ENCODE data around the gene SMAD3. TPM values are rescaled to one million over a fixed set of nuclear protein-coding genes. Genes with fewer than 3 reads are reported as not detected.

The SMAD3 gene
- total and polyA plus RNA-seq, 10 of the 15 experiments (the other 5 are each of a cell fraction or from before 2014, with no cell fraction given) = 5.6 to 43.2 (median 16.0) TPM

DNA sequence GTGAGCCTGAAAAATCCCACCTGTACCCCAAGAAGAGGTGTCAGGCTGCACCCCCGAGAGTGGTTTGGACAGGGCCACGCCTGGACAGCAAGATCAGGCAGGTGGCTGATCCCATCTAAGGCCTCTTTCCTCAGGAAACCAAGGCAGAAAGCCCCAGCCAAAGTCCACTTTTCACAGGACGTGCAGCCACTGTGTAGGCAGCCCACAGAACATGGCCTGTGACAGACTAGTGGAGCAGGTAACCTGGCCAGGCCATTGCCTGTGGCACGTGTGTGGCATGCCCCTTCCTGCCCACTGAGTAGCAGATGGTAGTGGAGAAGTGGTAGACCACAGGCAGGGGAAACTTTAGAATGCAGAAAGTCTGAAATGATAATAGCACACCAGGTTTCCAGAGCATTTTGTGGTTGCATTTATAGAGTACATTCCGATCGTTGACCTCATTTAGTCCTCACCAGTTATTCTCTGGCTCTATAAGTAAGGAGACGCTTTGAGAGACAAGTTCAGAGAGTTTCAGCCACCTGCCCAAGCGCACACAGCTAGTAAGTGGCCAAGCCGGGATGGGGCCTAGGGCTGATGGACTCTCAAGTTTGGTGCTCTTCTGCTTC, 120.3 kb downstream of the SMAD3 start:
- RAD21 ChIA-PET (ENCODE audit: unreplicated experiment) = interaction anchor here (1.7 kb wide), 1 partner anchor 85 kb away, joined by 3 read pairs; no protein-coding TSS in a partner anchor
- intact Hi-C loops (cut with micrococcal nuclease; ENCODE audit: unreplicated experiment) (no loop called here), in situ Hi-C loops (cut with MboI) (no loop called here)
- CTCF ChIA-PET = interaction anchor here (1.0 kb wide), 1 partner anchor 239 kb away, joined by 5 read pairs; no protein-coding TSS in a partner anchor
- no peaks in the 10 kb centered on the region for H3K9me3 ChIP-seq (replicated peaks; ENCODE audit: control insufficient read depth, insufficient read depth, low read length)
- DNase-seq (ENCODE audit: low read depth, low spot score) (peak; percentile 37), FAIRE-seq (no peak), ATAC-seq (peak; percentile 85)
- TF ChIP-seq ZNF687 (IDR thresholded peaks at IDR 0.05) (peak; percentile 57), YBX1 (IDR thresholded peaks at IDR 0.05) (no peak), MTA2 (IDR thresholded peaks at IDR 0.05; ENCODE audit: low read depth) (peak; percentile 24; the same call in 1 of the 2 replicates), MEF2B (IDR thresholded peaks at IDR 0.05; ENCODE audit: partially characterized antibody, poor library complexity, severe bottlenecking) (no peak), TBL1XR1 (IDR thresholded peaks at IDR 0.05; ENCODE audit: low read depth, low read length) (no peak), BHLHE40 (IDR thresholded peaks at IDR 0.05; ENCODE audit: borderline replicate concordance in 1 of 2, low read depth in 2 of 2, low read length in 1 of 2) (peak; percentile 62 to 94), TCF3 (IDR thresholded peaks at IDR 0.05; ENCODE audit: borderline replicate concordance, insufficient read depth, low read depth, low read length) (0 out of 2 replicates have a peak, but pooled peaks have one; percentile 24), RUNX3 (IDR thresholded peaks at IDR 0.05; ENCODE audit: low read length) (peak; percentile 36), IKZF2 (IDR thresholded peaks at IDR 0.05) (peak; percentile 29 to 42; a peak in 2 of 4 replicates), RAD51 (IDR thresholded peaks at IDR 0.05) (no peak)
- TF ChIP-seq, protein P1, sequence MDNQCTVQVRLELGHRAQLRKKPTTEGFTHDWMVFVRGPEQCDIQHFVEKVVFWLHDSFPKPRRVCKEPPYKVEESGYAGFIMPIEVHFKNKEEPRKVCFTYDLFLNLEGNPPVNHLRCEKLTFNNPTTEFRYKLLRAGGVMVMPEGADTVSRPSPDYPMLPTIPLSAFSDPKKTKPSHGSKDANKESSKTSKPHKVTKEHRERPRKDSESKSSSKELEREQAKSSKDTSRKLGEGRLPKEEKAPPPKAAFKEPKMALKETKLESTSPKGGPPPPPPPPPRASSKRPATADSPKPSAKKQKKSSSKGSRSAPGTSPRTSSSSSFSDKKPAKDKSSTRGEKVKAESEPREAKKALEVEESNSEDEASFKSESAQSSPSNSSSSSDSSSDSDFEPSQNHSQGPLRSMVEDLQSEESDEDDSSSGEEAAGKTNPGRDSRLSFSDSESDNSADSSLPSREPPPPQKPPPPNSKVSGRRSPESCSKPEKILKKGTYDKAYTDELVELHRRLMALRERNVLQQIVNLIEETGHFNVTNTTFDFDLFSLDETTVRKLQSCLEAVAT (IDR thresholded peaks at IDR 0.05) = 0 out of 2 replicates have a peak, but pooled peaks have one; percentile 22
- H2AFZ ChIP-seq (ENCODE audit: control insufficient read depth, low read depth, low read length) = no peak overlapping the region
- no peaks in the 10 kb centered on the region for H3K27me3 ChIP-seq (replicated peaks in 1 of 2; ENCODE audit: control insufficient read depth in 2 of 2, insufficient read depth in 2 of 2, low read length in 1 of 2)
- no TSS peak for BruUV-seq (replicated peaks)
- H3K9ac ChIP-seq (ENCODE audit: control insufficient read depth, insufficient read depth, low read length) = no peak overlapping the region
- H3K36me3 ChIP-seq (ENCODE audit: control insufficient read depth in 2 of 2, insufficient read depth in 2 of 2, low read length in 1 of 2) = peaks cover 26 to 45% of the 10 kb centered on the region in 2 experiments; a peak in 3 of 4 replicates
- H3K4me3 ChIP-seq = no peak overlapping the region
- SMC1A ChIA-PET (ENCODE audit: uncharacterized antibody, unreplicated experiment) = interaction anchor here (1.2 kb wide), 1 partner anchor 246 kb away, joined by 4 read pairs; no protein-coding TSS in a partner anchor
- H3K4me1 ChIP-seq (ENCODE audit: control insufficient read depth, insufficient read depth, low read length) = no peaks in the 10 kb centered on the region; the same call in 1 of the 2 replicates
- H3K27ac ChIP-seq (ENCODE audit: control insufficient read depth, insufficient read depth) = no peak overlapping the region
- no peaks in the 10 kb centered on the region for H3K79me2 ChIP-seq (ENCODE audit: control insufficient read depth, insufficient read depth, low read length)
- WGBS (ENCODE audit: insufficient coverage, insufficient replicate concordance, low lambda C conversion rate, missing lambda C conversion rate) = 39% methylated on average over 9 of the region's 9 CpGs
- no peak overlapping the region for H3K4me2 ChIP-seq (ENCODE audit: control insufficient read depth, insufficient read depth)
- POLR2A ChIA-PET = no interaction called here
- no peaks in the 10 kb centered on the region for H4K20me1 ChIP-seq (ENCODE audit: control insufficient read depth, insufficient read depth)
